PC-3 (cell line): Measurements from ENCODE around the gene NKD2. TPM values are rescaled to one million over a fixed set of nuclear protein-coding genes. Genes with fewer than 3 reads are reported as not detected.

Experiments used
- ATAC-seq: fragments of 200-7000 bp; cut with Tn5 transposase; 2 replicates; pipeline ENCODE4 v1.9.1; 2020; ENCODE audit warnings: mild to moderate bottlenecking, moderate library complexity
- BruUV-seq: library from RNA; stranded (reverse); fragments of 400-500 nt; replicated peaks from 2 replicates; lab custom pipeline; 2021; lab: Mats Ljungman, UMichigan
- CTCF ChIA-PET: fragments of 300-600 bp; sonication (Branson Sonifier 250); formaldehyde crosslinking; loops from one replicate; lab custom pipeline; 2022; ENCODE audit warnings: antibody characterized with exemption; lab: Charles Lee
- POLR2A ChIA-PET: fragments of 300-600 bp; sonication (Branson Sonifier 250); formaldehyde crosslinking; loops from one replicate; lab custom pipeline; 2022; ENCODE audit warnings: antibody characterized with exemption; ENCODE audit not compliant: unreplicated experiment; lab: Charles Lee
- DNase-seq: peaks from one replicate; pipeline ENCODE4 v3.0.0-alpha.2; 2015
- H2AFZ ChIP-seq: fragments of 300-600 bp; sonication (generic); 2 replicates; pipeline ENCODE4 v1.6.0; 2016; ENCODE audit warnings: antibody characterized with exemption, low read length
- H3F3A ChIP-seq: fragments of 300-600 bp; sonication (generic); one replicate; pipeline ENCODE4 v1.6.0; 2017; ENCODE audit warnings: antibody characterized with exemption, low read length, control low read depth, mild to moderate bottlenecking; ENCODE audit not compliant: unreplicated experiment
- H3K27ac ChIP-seq: fragments of 300-600 bp; sonication (generic); 2 replicates; pipeline ENCODE4 v1.5.1; 2016; ENCODE audit warnings: mild to moderate bottlenecking, low read length
- H3K27me3 ChIP-seq: fragments of 300-600 bp; sonication (generic); 2 replicates; pipeline ENCODE4 v1.6.1; 2016; ENCODE audit warnings: low read length, mixed read lengths
- H3K36me3 ChIP-seq: fragments of 300-600 bp; sonication (generic); 2 replicates; pipeline ENCODE4 v1.6.1; 2016; ENCODE audit warnings: low read depth, mixed run types, low read length, mixed read lengths
- H3K4me1 ChIP-seq: fragments of 300-600 bp; sonication (generic); 2 replicates; pipeline ENCODE4 v1.5.1; 2016; ENCODE audit warnings: low read length; ENCODE audit not compliant: insufficient read depth
- H3K4me2 ChIP-seq: fragments of 300-600 bp; sonication (generic); 2 replicates; pipeline ENCODE4 v1.6.0; 2016; ENCODE audit warnings: low read length
- H3K4me3 ChIP-seq: fragments of 300-600 bp; sonication (generic); 2 replicates; pipeline ENCODE4 v1.5.1; 2016; ENCODE audit warnings: mild to moderate bottlenecking, low read length, mixed read lengths
- H3K79me2 ChIP-seq: fragments of 300-600 bp; sonication (generic); 2 replicates; pipeline ENCODE4 v1.6.1; 2017; ENCODE audit warnings: low read length, mixed read lengths
- H3K9ac ChIP-seq: fragments of 300-600 bp; sonication (generic); 2 replicates; pipeline ENCODE4 v1.6.0; 2016; ENCODE audit warnings: mild to moderate bottlenecking, low read length
- H3K9me2 ChIP-seq: fragments of 300-600 bp; sonication (generic); replicated peaks from 2 replicates; pipeline ENCODE4 v1.6.1; 2016; ENCODE audit warnings: mixed run types, low read length, mixed read lengths
- H3K9me3 ChIP-seq: fragments of 300-600 bp; sonication (generic); 2 replicates; pipeline ENCODE4 v1.6.1; 2016; ENCODE audit warnings: low read length, mixed read lengths
- H4K20me1 ChIP-seq: fragments of 300-600 bp; sonication (generic); 2 replicates; pipeline ENCODE4 v1.6.1; 2016; ENCODE audit warnings: low read length, mixed read lengths
- CTCF ChIP-seq: fragments of 300-600 bp; sonication (generic); conservative IDR thresholded peaks from 2 replicates; pipeline ENCODE4 v1.5.1; 2017; ENCODE audit warnings: antibody characterized with exemption, low read depth, mild to moderate bottlenecking, low read length
- EZH2 ChIP-seq: fragments of 300-600 bp; sonication (generic); IDR thresholded peaks from one replicate; pipeline ENCODE4 v1.6.1; 2017; ENCODE audit warnings: antibody characterized with exemption, mild to moderate bottlenecking, low read length; ENCODE audit not compliant: unreplicated experiment
- EZH2phosphoT487 ChIP-seq: fragments of 300-600 bp; sonication (generic); IDR thresholded peaks from 2 replicates; pipeline ENCODE4 v1.6.1; 2018; ENCODE audit warnings: mild to moderate bottlenecking, antibody characterized with exemption, low read length, borderline replicate concordance
- intact Hi-C: fragments of 100-400 bp; cut with micrococcal nuclease; formaldehyde crosslinking; loops from 2 replicates; pipeline ENCODE4 v1.9.0; 2023
- total RNA-seq: library from RNA; depleted of rRNA; stranded (reverse); fragments of >200 nt; gene quantifications from 2 replicates; pipeline ENCODE4 v1.2.3, GENCODE V29; 2014

Gene NKD2
- total RNA-seq, 1 experiment from 2014 or later = 1.6 TPM

- CTCF ChIA-PET = no interaction called here
- DNase-seq = no peak
These were observed 29.3 kb upstream of the NKD2 start for GRCh38 chr5:979100-979817.

GRCh38 chr5:980001-980588 is 28.5 kb upstream of the NKD2 start:
- ChIA-PET CTCF (no interaction called here), POLR2A (no interaction called here)
- Histone ChIP-seq H3K9me3 (no peaks in the 10 kb centered on the region), H2AFZ (no peak overlapping the region), H3K4me1 (no peaks in the 10 kb centered on the region), H3K9me2 (no peaks in the 10 kb centered on the region), H3K4me2 (no peak overlapping the region), H3K9ac (no peak overlapping the region), H3K36me3 (no peaks in the 10 kb centered on the region), H3F3A (no peaks in the 10 kb centered on the region), H3K27me3 (peaks cover 12% of the 10 kb centered on the region), H3K4me3 (no peak overlapping the region), H4K20me1 (no peaks in the 10 kb centered on the region), H3K79me2 (no peaks in the 10 kb centered on the region), H3K27ac (no peak overlapping the region)
- no peak for TF ChIP-seq CTCF
- TF ChIP-seq EZH2 = no peak
- TF ChIP-seq EZH2phosphoT487 = no peak
- no peak for ATAC-seq
- no TSS peak for BruUV-seq
- intact Hi-C loops = no loop called here
- DNase-seq = no peak

More at GRCh38 chr5:979100-979817, 29.3 kb upstream of the NKD2 start:
- intact Hi-C loops = no loop called here
- Histone ChIP-seq H3K9me2 (no peaks in the 10 kb centered on the region), H3K9ac (no peak overlapping the region), H3K9me3 (no peaks in the 10 kb centered on the region), H3K4me2 (no peak overlapping the region), H2AFZ (no peak overlapping the region), H3K79me2 (no peaks in the 10 kb centered on the region), H3K4me3 (no peak overlapping the region), H3K4me1 (no peaks in the 10 kb centered on the region), H3K36me3 (no peaks in the 10 kb centered on the region), H4K20me1 (no peaks in the 10 kb centered on the region), H3F3A (no peaks in the 10 kb centered on the region), H3K27me3 (peaks cover 6% of the 10 kb centered on the region; the same call in 1 of the 2 replicates), H3K27ac (no peak overlapping the region)
- no peak for ATAC-seq
- BruUV-seq = no TSS peak
- TF ChIP-seq CTCF = no peak
- no peak for TF ChIP-seq EZH2
- TF ChIP-seq EZH2phosphoT487 = no peak
- POLR2A ChIA-PET = no interaction called here

- intact Hi-C loops = no loop called here
- Histone ChIP-seq H3K36me3 (no peaks in the 10 kb centered on the region), H3K9ac (no peak overlapping the region), H2AFZ (no peak overlapping the region), H3K4me1 (no peaks in the 10 kb centered on the region), H3K9me2 (no peaks in the 10 kb centered on the region), H3K4me3 (no peak overlapping the region), H3F3A (no peaks in the 10 kb centered on the region), H3K27ac (no peak overlapping the region), H3K9me3 (no peaks in the 10 kb centered on the region), H3K27me3 (peaks cover 20% of the 10 kb centered on the region), H3K79me2 (no peaks in the 10 kb centered on the region), H4K20me1 (no peaks in the 10 kb centered on the region), H3K4me2 (no peak overlapping the region)
- DNase-seq (no peak), ATAC-seq (no peak)
- ChIA-PET CTCF (no interaction called here), POLR2A (no interaction called here)
- TF ChIP-seq EZH2phosphoT487 (no peak), CTCF (no peak), EZH2 (no peak)
- no TSS peak for BruUV-seq
These were observed 27.6 kb upstream of the NKD2 start for GRCh38 chr5:980966-981365.
